RWPE2 (cell line): ENCODE results near the gene ING3.

Experiments used
- ATAC-seq: fragments of 200-7000 bp; cut with Tn5 transposase; 3 replicates; pipeline ENCODE4 v1.9.1; 2021; ENCODE audit warnings: low read depth
- DNase-seq: peaks from one replicate; pipeline ENCODE4 v3.0.0-alpha.2; 2020; ENCODE audit warnings: low spot score
- H3K27ac ChIP-seq: fragments of 450-650 bp; 2 replicates; pipeline ENCODE4 v1.5.1; 2017; ENCODE audit warnings: mild to moderate bottlenecking; ENCODE audit not compliant: poor library complexity, severe bottlenecking
- H3K27me3 ChIP-seq: fragments of 250-450 bp; sonication (Bioruptor Pico); 2 replicates; pipeline ENCODE4 v1.5.1; 2021; ENCODE audit warnings: mild to moderate bottlenecking, moderate library complexity; ENCODE audit not compliant: insufficient read depth, poor library complexity, severe bottlenecking
- H3K36me3 ChIP-seq: fragments of 250-450 bp; sonication (Bioruptor Pico); 2 replicates; pipeline ENCODE4 v1.5.1; 2020; ENCODE audit warnings: low read depth, mild to moderate bottlenecking, moderate library complexity
- H3K4me1 ChIP-seq: fragments of 250-450 bp; sonication (Bioruptor Pico); 2 replicates; pipeline ENCODE4 v1.5.1; 2021; ENCODE audit warnings: mild to moderate bottlenecking, moderate library complexity; ENCODE audit not compliant: insufficient read depth, poor library complexity, severe bottlenecking
- H3K4me3 ChIP-seq: fragments of 250-450 bp; sonication (Bioruptor Pico); 2 replicates; pipeline ENCODE4 v1.5.1; 2021; ENCODE audit warnings: mild to moderate bottlenecking, moderate library complexity; ENCODE audit not compliant: severe bottlenecking
- H3K9me3 ChIP-seq: fragments of 250-450 bp; sonication (Bioruptor Pico); 2 replicates; pipeline ENCODE4 v1.5.1; 2021; ENCODE audit warnings: mild to moderate bottlenecking, moderate library complexity; ENCODE audit not compliant: severe bottlenecking
- TF ChIP-seq, protein P1 (sequence below): fragments of 450-650 bp; IDR thresholded peaks from one replicate; pipeline ENCODE4 v1.5.1; 2017; ENCODE audit warnings: mild to moderate bottlenecking, moderate library complexity; ENCODE audit not compliant: poor library complexity, severe bottlenecking

The ING3 gene

DNA sequence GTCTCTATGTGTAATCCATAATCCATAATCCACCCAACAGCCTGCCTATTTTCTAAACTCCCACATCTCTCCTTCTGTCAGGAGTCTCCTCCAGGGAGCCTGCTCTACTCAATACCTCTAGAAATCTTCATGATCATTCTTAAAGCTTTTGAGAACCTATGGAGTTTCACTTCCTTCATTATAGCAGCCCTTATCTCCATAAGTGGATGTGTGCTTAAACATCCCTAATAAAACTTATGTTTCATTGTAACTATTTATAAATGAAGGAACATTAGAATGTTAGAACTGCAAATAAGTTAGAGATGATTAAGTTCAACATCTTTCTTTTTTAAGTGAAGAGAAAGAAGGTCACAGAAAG, 46.4 kb downstream of the ING3 start:
- no peak overlapping the region for H3K27ac ChIP-seq
- TF ChIP-seq, protein P1, sequence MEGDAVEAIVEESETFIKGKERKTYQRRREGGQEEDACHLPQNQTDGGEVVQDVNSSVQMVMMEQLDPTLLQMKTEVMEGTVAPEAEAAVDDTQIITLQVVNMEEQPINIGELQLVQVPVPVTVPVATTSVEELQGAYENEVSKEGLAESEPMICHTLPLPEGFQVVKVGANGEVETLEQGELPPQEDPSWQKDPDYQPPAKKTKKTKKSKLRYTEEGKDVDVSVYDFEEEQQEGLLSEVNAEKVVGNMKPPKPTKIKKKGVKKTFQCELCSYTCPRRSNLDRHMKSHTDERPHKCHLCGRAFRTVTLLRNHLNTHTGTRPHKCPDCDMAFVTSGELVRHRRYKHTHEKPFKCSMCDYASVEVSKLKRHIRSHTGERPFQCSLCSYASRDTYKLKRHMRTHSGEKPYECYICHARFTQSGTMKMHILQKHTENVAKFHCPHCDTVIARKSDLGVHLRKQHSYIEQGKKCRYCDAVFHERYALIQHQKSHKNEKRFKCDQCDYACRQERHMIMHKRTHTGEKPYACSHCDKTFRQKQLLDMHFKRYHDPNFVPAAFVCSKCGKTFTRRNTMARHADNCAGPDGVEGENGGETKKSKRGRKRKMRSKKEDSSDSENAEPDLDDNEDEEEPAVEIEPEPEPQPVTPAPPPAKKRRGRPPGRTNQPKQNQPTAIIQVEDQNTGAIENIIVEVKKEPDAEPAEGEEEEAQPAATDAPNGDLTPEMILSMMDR, result no peak
- ATAC-seq (no peak), DNase-seq (no peak)
- H3K27me3 ChIP-seq, result no peaks in the 10 kb centered on the region
- peaks cover 13% of the 10 kb centered on the region for H3K4me1 ChIP-seq
- H3K36me3 ChIP-seq, result no peaks in the 10 kb centered on the region
- H3K9me3 ChIP-seq, result no peaks in the 10 kb centered on the region
- no peak overlapping the region for H3K4me3 ChIP-seq

DNA sequence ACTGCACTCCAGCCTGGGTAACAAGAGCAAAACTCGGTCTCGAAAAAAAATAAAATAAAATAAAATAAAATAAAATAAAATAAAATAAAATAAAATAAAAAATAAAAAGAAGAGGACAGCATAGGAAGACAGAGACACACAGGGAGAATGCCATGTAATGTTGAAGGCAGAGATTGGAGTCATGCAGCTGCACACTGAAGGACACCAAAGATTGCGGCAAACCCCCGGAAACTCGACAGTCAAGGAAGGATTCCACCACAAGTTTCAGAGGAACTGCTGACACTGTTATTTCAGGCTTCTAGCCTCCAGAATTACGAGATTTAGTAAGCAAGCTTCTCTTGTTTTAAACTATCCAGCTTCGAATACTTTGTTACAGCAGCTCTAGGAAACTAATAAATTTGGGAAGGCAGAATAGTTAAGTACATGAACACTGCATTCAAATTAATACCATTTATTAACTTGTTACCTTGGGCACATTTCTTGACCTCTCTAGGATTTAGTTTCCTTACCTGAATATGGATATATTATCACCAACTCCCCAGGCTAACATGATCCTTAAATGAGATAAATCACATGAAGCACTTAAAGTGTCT, 47.4 kb downstream of the ING3 start:
- no peak overlapping the region for H3K4me3 ChIP-seq

DNA sequence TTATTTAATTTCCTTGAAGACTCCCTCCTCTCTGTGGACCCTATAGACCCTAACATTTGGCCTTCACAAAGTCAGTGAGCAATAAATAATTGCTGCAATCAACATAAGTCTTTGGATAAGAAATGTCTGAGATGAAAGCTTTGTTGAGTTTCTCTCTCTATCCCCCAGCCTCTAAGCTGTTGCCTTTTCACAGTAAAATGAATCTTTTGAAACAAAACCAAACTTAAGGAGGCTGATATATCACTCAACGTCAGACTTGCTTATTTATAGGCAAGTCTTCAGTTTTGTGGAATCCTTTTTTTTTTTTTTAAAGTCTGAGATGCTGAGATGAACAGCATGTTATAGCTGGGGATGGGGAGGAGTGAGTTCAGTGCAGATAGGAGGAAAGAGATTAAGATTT, 47.9 kb downstream of the ING3 start:
- Histone ChIP-seq H3K4me1 (peaks cover 13% of the 10 kb centered on the region), H3K9me3 (no peaks in the 10 kb centered on the region), H3K27me3 (no peaks in the 10 kb centered on the region), H3K4me3 (no peak overlapping the region), H3K27ac (no peak overlapping the region), H3K36me3 (no peaks in the 10 kb centered on the region)
- ATAC-seq, result no peak
- DNase-seq, result no peak
- TF ChIP-seq, protein P1, result no peak

More for the DNA sequence above, 47.4 kb downstream of the ING3 start:
- DNase-seq, result no peak
- Histone ChIP-seq H3K27me3 (no peaks in the 10 kb centered on the region), H3K36me3 (no peaks in the 10 kb centered on the region), H3K27ac (no peak overlapping the region), H3K9me3 (no peaks in the 10 kb centered on the region), H3K4me1 (peaks cover 13% of the 10 kb centered on the region)
- TF ChIP-seq, protein P1, result no peak
- ATAC-seq, result no peak

- no peaks in the 10 kb centered on the region for H3K27me3 ChIP-seq
- H3K27ac ChIP-seq, result no peak overlapping the region
- H3K4me1 ChIP-seq, result peaks cover 13% of the 10 kb centered on the region
- TF ChIP-seq, protein P1, result no peak
- no peaks in the 10 kb centered on the region for H3K36me3 ChIP-seq
- no peaks in the 10 kb centered on the region for H3K9me3 ChIP-seq
- DNase-seq, result no peak
- no peak overlapping the region for H3K4me3 ChIP-seq
- no peak for ATAC-seq
These were observed 48.5 kb downstream of the ING3 start for GRCh38 chr7:120998996-120999565.

GRCh38 chr7:121000081-121000983, 49.8 kb downstream of the ING3 start:
- Histone ChIP-seq H3K27ac (no peak overlapping the region), H3K4me3 (no peak overlapping the region), H3K9me3 (no peaks in the 10 kb centered on the region), H3K4me1 (peaks cover 13% of the 10 kb centered on the region), H3K36me3 (no peaks in the 10 kb centered on the region), H3K27me3 (no peaks in the 10 kb centered on the region)
- ATAC-seq, result no peak
- no peak for DNase-seq
- TF ChIP-seq, protein P1, result no peak
